NCI-H345 treated with DMSO at 0.1 percent for 48 hours (cell line): ENCODE data around the gene LILRB5.
"Not testable (repeated sequence)": the region's sequence is repeated elsewhere in the genome, so short reads cannot be mapped to it uniquely, and the experiment has no call there.

Source experiments
- DNase-seq: peaks from one replicate; lab custom pipeline; 2025; ENCODE audit not compliant: unreplicated experiment; lab: John Stamatoyannopoulos, UW

LILRB5 gene

DNA sequence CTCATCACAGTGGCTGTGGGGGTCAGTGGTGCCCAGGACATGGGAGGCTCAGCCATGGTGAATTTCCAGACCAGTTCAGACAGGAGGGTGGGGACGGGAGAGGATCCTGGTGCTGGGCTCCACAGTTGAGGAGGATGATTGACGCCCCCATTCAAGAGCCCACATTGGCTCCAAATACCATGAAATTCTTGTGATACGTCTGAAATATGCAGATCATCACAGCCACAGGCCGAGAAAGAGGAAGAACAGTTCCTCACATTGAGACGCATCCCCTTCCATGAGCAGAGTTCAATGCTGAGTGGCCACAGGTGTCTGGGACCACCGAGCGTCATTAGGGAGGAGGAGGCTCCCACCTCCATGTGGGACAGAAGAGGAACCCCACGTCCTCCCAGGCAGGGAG is 13.3 kb downstream of the LILRB5 start:
- not testable (repeated sequence) for DNase-seq

GRCh38 chr19:54242646-54243045 is 14.4 kb downstream of the LILRB5 start, which contains the start of gene LILRA6:
LILRA6 (minus strand) TSS chr19:54242790.
- not testable (repeated sequence) for DNase-seq

DNA sequence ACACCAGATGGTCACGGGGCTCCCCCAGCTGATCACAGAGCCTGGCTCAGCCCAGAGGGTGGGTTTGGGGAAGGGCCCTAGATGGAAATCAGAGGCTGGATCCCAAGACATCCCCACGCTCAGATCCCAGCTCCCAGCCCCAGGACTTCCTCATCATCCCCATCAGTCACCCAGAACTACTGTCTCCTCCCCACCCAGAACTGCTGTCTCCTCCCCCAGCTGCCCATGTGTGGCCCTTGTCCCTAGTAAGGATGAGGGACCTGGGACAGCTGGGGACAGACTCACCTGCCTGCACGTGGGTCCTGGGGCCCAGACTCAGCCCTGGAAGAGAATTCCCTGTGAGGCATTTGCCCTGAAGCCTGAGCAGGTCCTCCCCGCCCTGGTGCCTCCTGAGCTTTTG is 14.8 kb downstream of the LILRB5 start:
- not testable (repeated sequence) for DNase-seq

DNA sequence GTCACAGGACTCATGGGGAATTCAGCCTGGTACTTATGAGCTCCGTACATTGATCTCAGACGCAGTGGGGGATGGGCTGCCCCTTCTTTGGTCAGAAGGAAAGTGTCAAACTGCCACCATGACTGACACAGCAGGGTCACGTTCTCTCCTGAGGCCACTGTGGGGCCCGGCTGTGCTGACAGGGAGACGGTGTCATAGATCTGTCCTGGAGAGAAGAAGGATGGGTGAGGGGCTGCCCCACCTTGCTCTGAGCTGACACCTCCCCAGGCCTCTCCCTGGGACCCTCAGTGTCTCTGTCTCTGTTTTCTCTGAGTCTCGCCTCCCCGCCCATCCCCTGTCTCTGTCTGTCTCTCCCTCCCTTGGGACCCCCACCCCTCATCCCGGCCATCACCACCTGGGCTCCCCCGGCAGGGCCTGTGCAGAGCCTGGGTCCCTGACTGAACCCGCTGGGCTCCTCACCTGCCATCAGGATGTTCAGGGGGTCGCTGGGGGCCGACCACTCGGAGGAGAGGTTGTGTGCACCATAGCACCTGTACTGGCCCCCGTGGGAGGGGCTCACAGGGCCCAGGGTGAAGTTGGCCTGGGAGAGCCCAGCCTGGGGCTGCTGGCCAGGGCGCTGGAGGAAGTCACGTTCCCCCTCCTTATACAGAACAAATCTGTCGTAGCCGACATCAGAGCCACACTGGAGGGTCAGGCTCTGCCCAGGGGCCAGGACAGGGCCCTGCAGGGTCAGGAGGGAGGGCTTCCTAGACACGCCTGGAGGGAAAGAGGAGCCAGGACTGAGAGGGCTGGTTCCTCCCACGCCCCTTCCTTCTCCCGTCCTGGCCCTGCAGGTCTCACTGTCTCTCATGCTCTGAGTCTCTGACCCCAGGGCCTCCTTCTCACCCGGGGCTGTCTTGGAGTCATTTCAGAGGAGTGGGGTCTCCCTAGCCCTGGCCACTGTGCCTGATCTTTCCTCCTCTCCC is 16.4 kb downstream of the LILRB5 start:
- DNase-seq: not testable (repeated sequence)

- DNase-seq: not testable (repeated sequence)
These were observed 17.3 kb downstream of the LILRB5 start for GRCh38 chr19:54239491-54240371.

- DNase-seq: no peak
These were observed 23.1 kb downstream of the LILRB5 start for GRCh38 chr19:54233941-54234340.

DNA sequence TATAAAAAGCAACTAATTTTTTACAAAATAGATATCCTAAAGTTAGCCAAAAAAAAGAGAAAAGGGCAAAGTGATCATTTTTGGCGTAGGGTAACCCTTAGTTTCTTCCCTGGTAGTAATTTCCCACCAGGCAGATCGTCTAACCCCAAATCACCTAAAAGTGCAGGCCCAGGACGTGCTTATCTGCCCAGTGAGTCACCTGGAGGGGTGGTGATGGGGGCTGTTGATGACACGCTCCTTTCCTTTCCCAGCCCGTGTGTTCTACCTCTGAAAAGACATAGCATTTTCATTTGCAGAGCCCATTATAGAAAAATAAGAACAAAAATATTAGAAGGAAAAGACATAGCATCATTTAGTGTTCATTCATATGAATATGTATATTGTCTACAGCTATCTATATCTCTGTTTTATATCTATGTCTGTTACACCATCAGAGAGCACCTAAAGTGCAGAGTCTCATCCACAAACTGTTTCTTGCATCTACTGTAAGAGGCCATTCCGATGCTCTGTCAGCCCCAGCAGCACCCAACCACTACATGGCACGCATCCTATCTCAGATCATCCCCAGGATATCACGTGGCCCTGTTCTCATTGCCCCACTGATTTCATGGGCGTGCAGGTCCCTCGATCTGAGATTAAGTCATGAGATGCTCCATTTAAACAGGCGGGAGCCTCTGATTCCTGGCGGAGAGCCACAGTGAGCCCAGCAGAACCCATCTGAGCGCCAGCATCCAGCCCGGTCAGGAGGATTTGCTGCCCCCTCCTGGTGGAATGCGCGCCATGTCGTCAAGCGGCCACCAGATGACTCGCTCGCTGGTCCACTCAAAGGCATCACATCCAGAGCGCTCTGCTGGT is 25.8 kb downstream of the LILRB5 start:
- DNase-seq: peak; percentile 1

DNA sequence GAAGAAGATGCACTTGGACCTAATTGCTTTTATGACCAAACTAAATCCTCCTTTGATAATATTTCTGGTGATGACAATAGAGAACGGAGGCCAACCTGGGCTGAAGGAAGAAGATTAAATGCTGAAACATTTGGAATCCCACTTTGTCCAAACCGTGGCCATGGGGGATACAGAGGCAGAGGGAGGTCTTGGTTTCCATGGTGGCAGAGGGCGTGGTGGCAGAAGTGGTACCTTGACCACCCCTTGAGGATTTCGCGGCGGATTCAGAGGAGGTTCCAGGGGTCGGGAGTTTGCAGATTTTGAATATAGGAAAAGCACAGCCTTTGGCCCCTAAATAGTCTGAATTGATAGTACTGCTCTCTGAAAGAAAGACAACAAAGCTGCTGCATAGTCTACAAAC is 27.0 kb downstream of the LILRB5 start:
- no peak for DNase-seq

GRCh38 chr19:54229146-54229545 is 27.9 kb downstream of the LILRB5 start:
- no peak for DNase-seq

DNA sequence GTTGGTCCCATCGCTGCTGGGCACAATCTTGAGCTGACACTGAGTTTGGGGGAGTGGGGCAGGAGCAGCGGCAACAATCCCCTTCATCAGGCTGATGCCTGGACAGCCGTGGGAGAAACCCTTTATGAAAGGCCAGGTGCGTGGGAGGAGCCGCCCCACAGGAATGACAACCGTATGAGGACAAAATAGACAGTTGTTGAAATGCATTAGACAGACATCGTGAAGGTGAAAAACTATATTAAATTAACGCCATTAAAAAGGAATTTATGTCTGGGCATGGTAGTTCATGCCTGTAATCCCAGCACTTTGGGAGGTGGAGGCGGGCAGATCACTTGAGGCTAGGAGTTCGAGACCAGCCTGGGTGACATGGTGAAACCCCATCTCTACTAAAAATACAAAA is 32.5 kb downstream of the LILRB5 start:
- DNase-seq: not testable (repeated sequence)

GRCh38 chr19:54223937-54224281 is 33.2 kb downstream of the LILRB5 start:
- not testable (repeated sequence) for DNase-seq

- DNase-seq: not testable (repeated sequence)
These were observed 33.7 kb downstream of the LILRB5 start for GRCh38 chr19:54223277-54223936.

DNA sequence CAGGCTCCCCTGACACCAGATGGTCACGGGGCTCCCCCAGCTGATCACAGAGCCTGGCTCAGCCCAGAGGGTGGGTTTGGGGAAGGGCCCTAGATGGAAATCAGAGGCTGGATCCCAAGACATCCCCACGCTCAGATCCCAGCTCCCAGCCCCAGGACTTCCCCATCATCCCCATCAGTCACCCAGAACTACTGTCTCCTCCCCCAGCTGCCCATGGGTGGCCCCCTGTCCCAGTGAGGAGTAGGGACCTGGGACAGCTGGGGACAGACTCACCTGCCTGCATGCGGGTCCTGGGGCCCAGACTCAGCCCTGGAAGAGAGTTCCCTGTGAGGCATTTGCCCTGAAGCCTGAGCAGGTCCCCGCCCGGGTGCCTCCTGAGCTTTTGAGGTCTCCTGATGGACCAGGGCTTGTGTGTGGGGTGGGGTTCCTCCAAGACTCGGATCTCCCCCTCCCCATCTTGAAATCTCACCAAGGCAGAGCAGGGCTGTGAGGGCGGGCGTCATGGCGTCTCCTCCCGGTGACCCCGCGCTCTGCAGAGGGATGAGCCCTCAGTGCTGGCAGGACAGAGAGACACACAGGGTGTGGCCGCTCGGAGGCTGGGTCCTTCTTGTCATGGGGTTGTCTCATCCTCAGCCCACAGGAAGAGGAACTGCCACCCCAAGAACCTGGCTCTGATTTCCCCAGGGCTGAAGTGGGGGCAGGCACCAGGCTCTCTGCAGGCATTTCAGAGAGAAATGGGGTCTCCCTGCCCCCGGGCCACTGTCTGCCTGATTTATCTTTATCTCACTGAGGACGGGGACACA is 34.4 kb downstream of the LILRB5 start, which contains the start of gene LILRB3:
TSS of gene LILRB3 (minus strand) at position 534 of the 803 bp plus-strand sequence. CDS start at position 503, 31 bp downstream.
- DNase-seq: not testable (repeated sequence)

GRCh38 chr19:54221947-54222346 is 35.1 kb downstream of the LILRB5 start:
- not testable (repeated sequence) for DNase-seq

GRCh38 chr19:54219702-54220101 is 37.4 kb downstream of the LILRB5 start:
- DNase-seq: not testable (repeated sequence)

- DNase-seq: no peak
These were observed 38.0 kb downstream of the LILRB5 start for GRCh38 chr19:54218960-54219661.

DNA sequence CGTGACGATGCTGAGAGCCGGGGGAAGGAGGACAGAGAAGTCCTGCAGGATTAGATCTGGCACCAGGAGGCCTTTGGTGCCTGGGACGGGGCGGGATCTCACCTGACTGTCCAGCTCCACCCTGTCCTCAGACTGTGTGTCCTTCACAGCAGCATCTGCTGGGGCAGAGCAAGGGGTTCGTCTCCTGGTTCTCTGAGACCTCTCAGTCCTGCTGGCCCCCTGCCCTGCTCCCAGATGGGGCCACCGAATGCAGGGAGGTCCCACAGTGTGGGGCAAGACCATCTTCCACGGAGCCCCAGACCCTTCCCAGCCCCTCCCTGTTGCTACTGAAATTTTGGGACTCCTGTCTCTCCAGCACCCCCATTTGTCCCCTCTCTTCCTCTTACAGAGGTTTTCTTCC is 38.8 kb downstream of the LILRB5 start:
- DNase-seq: no peak

DNA sequence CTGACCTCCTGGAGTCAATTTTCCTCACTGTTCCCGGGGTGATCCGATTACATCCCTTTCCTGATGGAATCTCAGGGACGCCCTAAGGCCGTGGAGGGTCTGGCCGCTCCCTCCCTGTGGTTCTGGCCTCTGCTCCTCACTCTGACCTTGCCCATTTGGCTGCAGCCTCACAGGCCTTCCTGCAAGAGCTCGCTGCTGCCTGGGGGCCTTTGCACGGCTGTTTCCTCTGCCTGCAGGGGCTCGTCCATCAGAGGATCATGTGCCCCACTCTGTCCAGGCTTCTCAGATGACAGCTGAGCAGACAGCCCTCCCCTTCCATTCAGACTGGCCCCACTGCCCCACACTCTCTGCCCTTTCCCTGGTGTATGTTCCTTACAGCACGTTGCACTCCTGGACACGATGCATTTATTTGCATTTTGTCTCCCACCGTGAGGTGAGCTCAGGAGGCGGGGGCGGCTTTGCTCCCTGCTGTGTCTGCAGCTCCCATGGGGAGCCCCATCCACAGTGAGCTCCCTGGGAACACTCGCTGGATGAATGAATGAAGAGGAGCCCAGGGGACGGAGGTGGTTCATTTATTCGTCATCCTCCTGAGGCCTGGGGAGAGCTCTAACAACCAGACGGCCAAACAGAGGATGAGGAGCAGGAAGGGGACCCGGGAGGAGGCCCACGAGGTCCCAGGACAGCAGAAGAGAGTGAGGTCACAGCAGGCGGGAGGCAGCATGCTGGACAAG is 39.4 kb downstream of the LILRB5 start:
- DNase-seq: not testable (repeated sequence)
